22Rv1 (cell line): ENCODE results near the gene PDGFRA.
"Not testable (repeated sequence)": the region's sequence is repeated elsewhere in the genome, so short reads cannot be mapped to it uniquely, and the experiment has no call there.

ENCODE experiments used
- H3K27ac ChIP-seq: fragments of 450-650 bp; 2 replicates; pipeline ENCODE4 v1.5.1; 2017
- CTCF ChIP-seq: fragments of 450-650 bp; IDR thresholded peaks from 2 replicates; pipeline ENCODE4 v1.5.1; 2017; ENCODE audit warnings: mild to moderate bottlenecking
- ZFX ChIP-seq: fragments of 450-650 bp; IDR thresholded peaks from 2 replicates; pipeline ENCODE4 v1.6.1; 2017; ENCODE audit warnings: antibody characterized with exemption, borderline replicate concordance

The PDGFRA gene

GRCh38 chr4:54233697-54234496, 4.8 kb downstream of the PDGFRA start:
- H3K27ac ChIP-seq, result no peak overlapping the region

GRCh38 chr4:54234497-54235205, 5.6 kb downstream of the PDGFRA start:
- peak; percentile 56 for TF ChIP-seq CTCF
- TF ChIP-seq ZFX, result no peak
- no peak overlapping the region for H3K27ac ChIP-seq

More at GRCh38 chr4:54233697-54234496, 4.8 kb downstream of the PDGFRA start:
- TF ChIP-seq ZFX (no peak), CTCF (peak; percentile 82)

- H3K27ac ChIP-seq, result not testable (repeated sequence)
Observed at GRCh38 chr4:54236316-54236715, 7.2 kb downstream of the PDGFRA start.

- no peak overlapping the region for H3K27ac ChIP-seq
- TF ChIP-seq CTCF (no peak), ZFX (no peak)
Observed at GRCh38 chr4:54237770-54238169, 8.7 kb downstream of the PDGFRA start.

GRCh38 chr4:54238389-54238788, 9.3 kb downstream of the PDGFRA start:
- H3K27ac ChIP-seq, result no peak overlapping the region
- TF ChIP-seq ZFX (no peak), CTCF (no peak)

GRCh38 chr4:54241268-54241823, 12.3 kb downstream of the PDGFRA start:
- not testable (repeated sequence) for H3K27ac ChIP-seq

- not testable (repeated sequence) for H3K27ac ChIP-seq
Observed at GRCh38 chr4:54243541-54243940, 14.4 kb downstream of the PDGFRA start.

GRCh38 chr4:54252312-54252711, 23.2 kb downstream of the PDGFRA start:
- not testable (repeated sequence) for H3K27ac ChIP-seq

- TF ChIP-seq CTCF (no peak), ZFX (no peak)
- H3K27ac ChIP-seq, result no peak overlapping the region
Observed at GRCh38 chr4:54254116-54254914, 25.2 kb downstream of the PDGFRA start.
